Vagina (tissue), 2 donors: ENCODE results near the gene VBP1. TPM values are rescaled to one million over a fixed set of nuclear protein-coding genes. Genes with fewer than 3 reads are reported as not detected.
"Not testable (repeated sequence)": the region's sequence is repeated elsewhere in the genome, so short reads cannot be mapped to it uniquely, and the experiment has no call there.

ENCODE experiments used
- DNase-seq, 2 donors: peaks; one replicate each; pipeline ENCODE4 v3.0.0-alpha.2; 2017; ENCODE audit errors: extremely low spot score in 2 of 2
- H3K27ac ChIP-seq: fragments of 200-600 bp; sonication (generic); one replicate; pipeline ENCODE4 v1.5.1; 2019
- H3K27me3 ChIP-seq: fragments of 200-600 bp; sonication (generic); one replicate; pipeline ENCODE4 v1.5.1; 2019
- H3K36me3 ChIP-seq, 2 donors: fragments of 200-600 bp; sonication (generic); one replicate each; pipeline ENCODE4 v1.5.1; 2017 to 2019
- H3K4me1 ChIP-seq: fragments of 200-600 bp; sonication (generic); one replicate; pipeline ENCODE4 v1.5.1; 2019
- H3K4me3 ChIP-seq, 2 donors: fragments of 200-600 bp; sonication (generic); 1 replicate in 1 of 2; 2 replicates in 1 of 2; pipeline ENCODE4 v1.5.1; 2016 to 2019
- H3K9me3 ChIP-seq: fragments of 200-600 bp; sonication (generic); one replicate; pipeline ENCODE4 v1.5.1; 2019
- CTCF ChIP-seq, 3 experiments: fragments of 450-650 bp in 2 of 3; fragments of 200-600 bp in 1 of 3; sonication (generic) in 1 of 3; IDR thresholded peaks; one replicate each; pipeline ENCODE4 v1.5.1; 2017 to 2019; ENCODE audit warnings: antibody characterized with exemption in 3 of 3, mild to moderate bottlenecking in 2 of 3, moderate library complexity in 2 of 3
- POLR2A ChIP-seq, 2 donors: fragments of 450-650 bp; IDR thresholded peaks; one replicate each; pipeline ENCODE4 v1.6.1; 2017; ENCODE audit warnings: antibody characterized with exemption in 2 of 2, mild to moderate bottlenecking in 2 of 2, moderate library complexity in 2 of 2
- POLR2AphosphoS5 ChIP-seq, 2 donors: sonication (generic); formaldehyde crosslinking; IDR thresholded peaks; one replicate each; pipeline ENCODE4 v1.9.0; 2017; ENCODE audit warnings: antibody characterized with exemption in 2 of 2, mild to moderate bottlenecking in 2 of 2, low read depth in 1 of 2; ENCODE audit not compliant: insufficient read depth in 1 of 2
- intact Hi-C: fragments of 100-400 bp; cut with DNase I; formaldehyde crosslinking; loops from one replicate; pipeline ENCODE4 v1.15.1; 2023
- total RNA-seq: library from RNA; depleted of rRNA; stranded (reverse); fragments of >200 nt; gene quantifications from one replicate; pipeline ENCODE4 v1.2.3, GENCODE V29; 2016

VBP1 gene
- total RNA-seq, 1 donor from 2014 or later = 16.9 TPM

- intact Hi-C loops = no loop called here
- Histone ChIP-seq H3K27ac (no peak overlapping the region), H3K4me1 (peaks cover 13% of the 10 kb centered on the region), H3K9me3 (no peaks in the 10 kb centered on the region), H3K27me3 (no peaks in the 10 kb centered on the region), H3K36me3 (no peaks in the 10 kb centered on the region), H3K4me3 (no peak overlapping the region)
- TF ChIP-seq CTCF (IDR thresholded peaks at IDR 0.05) = no peak
- no peak for TF ChIP-seq POLR2A (IDR thresholded peaks at IDR 0.05)
- no peak for TF ChIP-seq POLR2AphosphoS5 (IDR thresholded peaks at IDR 0.05; ENCODE audit: insufficient read depth in 1 of 2, low read depth in 1 of 2)
- no peak for DNase-seq
These were observed 5.1 kb downstream of the VBP1 start for GRCh38 chrX:155221351-155221750.

- H3K9me3 ChIP-seq, H3K27me3 ChIP-seq, intact Hi-C loops, H3K4me3 ChIP-seq, H3K4me1 ChIP-seq, H3K27ac ChIP-seq, DNase-seq: not testable (repeated sequence)
- peaks cover 0 to 10% of the 10 kb centered on the region in 2 donors for H3K36me3 ChIP-seq
These were observed 7.5 kb downstream of the VBP1 start for GRCh38 chrX:155223746-155224145.

GRCh38 chrX:155225774-155226173 lies 9.5 kb downstream of the VBP1 start:
- DNase-seq = no peak
- H3K9me3 ChIP-seq = no peaks in the 10 kb centered on the region
- H3K4me3 ChIP-seq = no peak overlapping the region
- peaks cover 0 to 12% of the 10 kb centered on the region in 2 donors for H3K36me3 ChIP-seq
- H3K4me1 ChIP-seq = no peaks in the 10 kb centered on the region
- intact Hi-C loops = no loop called here
- TF ChIP-seq POLR2A (IDR thresholded peaks at IDR 0.05) (no peak), CTCF (IDR thresholded peaks at IDR 0.05) (no peak), POLR2AphosphoS5 (IDR thresholded peaks at IDR 0.05; ENCODE audit: insufficient read depth in 1 of 2, low read depth in 1 of 2) (no peak)
- no peak overlapping the region for H3K27ac ChIP-seq
- H3K27me3 ChIP-seq = no peaks in the 10 kb centered on the region

- H3K9me3 ChIP-seq = no peaks in the 10 kb centered on the region
- TF ChIP-seq CTCF (IDR thresholded peaks at IDR 0.05) = no peak
- TF ChIP-seq POLR2A (IDR thresholded peaks at IDR 0.05) = no peak
- TF ChIP-seq POLR2AphosphoS5 (IDR thresholded peaks at IDR 0.05; ENCODE audit: insufficient read depth in 1 of 2, low read depth in 1 of 2) = no peak
- H3K36me3 ChIP-seq = peaks cover 0 to 12% of the 10 kb centered on the region in 2 donors
- no peak overlapping the region for H3K27ac ChIP-seq
- no peaks in the 10 kb centered on the region for H3K27me3 ChIP-seq
- H3K4me3 ChIP-seq = no peak overlapping the region
- H3K4me1 ChIP-seq = no peaks in the 10 kb centered on the region
- DNase-seq = no peak
- intact Hi-C loops = no loop called here
These were observed 14.9 kb downstream of the VBP1 start for GRCh38 chrX:155231163-155231562.

- H3K4me1 ChIP-seq = no peaks in the 10 kb centered on the region
- intact Hi-C loops = no loop called here
These were observed 19.6 kb downstream of the VBP1 start for GRCh38 chrX:155235891-155236290.

More at GRCh38 chrX:155235891-155236290, 19.6 kb downstream of the VBP1 start:
- Histone ChIP-seq H3K9me3 (no peaks in the 10 kb centered on the region), H3K27me3 (no peaks in the 10 kb centered on the region), H3K36me3 (no peaks in the 10 kb centered on the region), H3K4me3 (no peak overlapping the region), H3K27ac (no peak overlapping the region)
- no peak for TF ChIP-seq POLR2AphosphoS5 (IDR thresholded peaks at IDR 0.05; ENCODE audit: insufficient read depth in 1 of 2, low read depth in 1 of 2)
- no peak for TF ChIP-seq POLR2A (IDR thresholded peaks at IDR 0.05)
- no peak for TF ChIP-seq CTCF (IDR thresholded peaks at IDR 0.05)
- no peak for DNase-seq
